ENCODE results near the gene EGR1. TPM values are rescaled to one million over a fixed set of nuclear protein-coding genes. Genes with fewer than 3 reads are reported as not detected.
A peak's percentile ranks its signal among the peaks of the same experiment; 100 is the strongest.

Gene EGR1
- total RNA-seq, 4 donors from 2014 or later = 3.1 to 14.1 (median 8.8) TPM

DNA sequence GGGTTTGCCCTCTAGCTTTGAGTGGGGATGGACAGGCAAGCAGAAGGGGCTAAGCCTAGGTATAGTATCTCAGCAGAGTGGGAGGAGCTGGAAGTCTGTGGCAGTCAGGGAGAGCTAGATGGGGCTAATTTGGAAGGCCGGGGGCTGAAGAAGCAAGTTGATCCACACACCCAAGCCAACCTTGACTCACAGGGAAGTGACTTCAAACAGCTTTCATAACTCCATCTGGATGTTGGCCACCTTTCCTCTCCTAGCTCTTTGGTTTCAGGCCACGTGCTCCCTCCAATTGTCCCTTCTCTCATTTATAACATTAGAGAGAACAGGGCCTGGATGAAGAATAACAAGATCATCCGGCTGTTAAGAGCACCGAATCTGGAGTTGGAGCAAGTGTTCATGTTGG lies 36.8 kb downstream of the EGR1 start:
- Histone ChIP-seq H3K27ac (no peak overlapping the region), H3K4me3 (no peak overlapping the region), H3K9me3 (no peaks in the 10 kb centered on the region), H3K27me3 (no peaks in the 10 kb centered on the region), H3K36me3 (peaks cover 0 to 10% (median 0%) of the 10 kb centered on the region in 3 donors), H3K4me1 (peaks cover 0 to 20% (median 0%) of the 10 kb centered on the region in 4 donors)
- TF ChIP-seq EP300 (IDR thresholded peaks at IDR 0.05) (no peak), POLR2A (IDR thresholded peaks at IDR 0.05) (no peak)
- TF ChIP-seq, protein P1, sequence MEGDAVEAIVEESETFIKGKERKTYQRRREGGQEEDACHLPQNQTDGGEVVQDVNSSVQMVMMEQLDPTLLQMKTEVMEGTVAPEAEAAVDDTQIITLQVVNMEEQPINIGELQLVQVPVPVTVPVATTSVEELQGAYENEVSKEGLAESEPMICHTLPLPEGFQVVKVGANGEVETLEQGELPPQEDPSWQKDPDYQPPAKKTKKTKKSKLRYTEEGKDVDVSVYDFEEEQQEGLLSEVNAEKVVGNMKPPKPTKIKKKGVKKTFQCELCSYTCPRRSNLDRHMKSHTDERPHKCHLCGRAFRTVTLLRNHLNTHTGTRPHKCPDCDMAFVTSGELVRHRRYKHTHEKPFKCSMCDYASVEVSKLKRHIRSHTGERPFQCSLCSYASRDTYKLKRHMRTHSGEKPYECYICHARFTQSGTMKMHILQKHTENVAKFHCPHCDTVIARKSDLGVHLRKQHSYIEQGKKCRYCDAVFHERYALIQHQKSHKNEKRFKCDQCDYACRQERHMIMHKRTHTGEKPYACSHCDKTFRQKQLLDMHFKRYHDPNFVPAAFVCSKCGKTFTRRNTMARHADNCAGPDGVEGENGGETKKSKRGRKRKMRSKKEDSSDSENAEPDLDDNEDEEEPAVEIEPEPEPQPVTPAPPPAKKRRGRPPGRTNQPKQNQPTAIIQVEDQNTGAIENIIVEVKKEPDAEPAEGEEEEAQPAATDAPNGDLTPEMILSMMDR (IDR thresholded peaks at IDR 0.05) = no peak
- WGBS, 2 donors = 65 to 73% methylated on average over 4 of the region's 4 CpGs
- DNase-seq (ENCODE audit: low spot score in 2 of 2) = peak in 1 of 2 donors; percentile 19

DNA sequence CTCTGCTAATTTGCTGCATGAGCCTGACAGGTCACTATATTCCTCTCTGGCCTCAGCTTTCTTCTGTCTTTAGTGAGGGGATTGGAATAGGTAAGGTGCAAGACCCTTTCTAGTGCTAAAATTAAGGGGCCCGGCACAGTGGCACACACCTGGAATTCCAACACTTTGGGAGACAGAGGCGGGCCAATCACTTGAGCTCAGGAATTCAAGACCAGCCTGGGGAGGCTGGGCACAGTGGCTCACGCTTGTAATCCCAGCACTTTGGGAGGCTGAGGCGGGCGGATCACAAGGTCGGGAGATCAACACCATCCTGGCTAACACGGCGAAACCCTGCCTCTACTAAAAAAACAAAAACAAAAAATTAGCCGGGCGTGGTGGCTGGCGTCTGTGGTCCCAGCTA lies 37.2 kb downstream of the EGR1 start:
- TF ChIP-seq EP300 (IDR thresholded peaks at IDR 0.05) (no peak), POLR2A (IDR thresholded peaks at IDR 0.05) (no peak)
- TF ChIP-seq, protein P1 (IDR thresholded peaks at IDR 0.05) = no peak
- Histone ChIP-seq H3K27ac (no peak overlapping the region), H3K27me3 (no peaks in the 10 kb centered on the region), H3K4me1 (peaks cover 0 to 20% (median 0%) of the 10 kb centered on the region in 4 donors), H3K9me3 (no peaks in the 10 kb centered on the region), H3K4me3 (no peak overlapping the region), H3K36me3 (peaks cover 0 to 14% (median 0%) of the 10 kb centered on the region in 3 donors)
- 80 to 83% methylated on average over 11 of the region's 11 CpGs for WGBS, 2 donors
- no peak for DNase-seq (ENCODE audit: low spot score in 2 of 2)

DNA sequence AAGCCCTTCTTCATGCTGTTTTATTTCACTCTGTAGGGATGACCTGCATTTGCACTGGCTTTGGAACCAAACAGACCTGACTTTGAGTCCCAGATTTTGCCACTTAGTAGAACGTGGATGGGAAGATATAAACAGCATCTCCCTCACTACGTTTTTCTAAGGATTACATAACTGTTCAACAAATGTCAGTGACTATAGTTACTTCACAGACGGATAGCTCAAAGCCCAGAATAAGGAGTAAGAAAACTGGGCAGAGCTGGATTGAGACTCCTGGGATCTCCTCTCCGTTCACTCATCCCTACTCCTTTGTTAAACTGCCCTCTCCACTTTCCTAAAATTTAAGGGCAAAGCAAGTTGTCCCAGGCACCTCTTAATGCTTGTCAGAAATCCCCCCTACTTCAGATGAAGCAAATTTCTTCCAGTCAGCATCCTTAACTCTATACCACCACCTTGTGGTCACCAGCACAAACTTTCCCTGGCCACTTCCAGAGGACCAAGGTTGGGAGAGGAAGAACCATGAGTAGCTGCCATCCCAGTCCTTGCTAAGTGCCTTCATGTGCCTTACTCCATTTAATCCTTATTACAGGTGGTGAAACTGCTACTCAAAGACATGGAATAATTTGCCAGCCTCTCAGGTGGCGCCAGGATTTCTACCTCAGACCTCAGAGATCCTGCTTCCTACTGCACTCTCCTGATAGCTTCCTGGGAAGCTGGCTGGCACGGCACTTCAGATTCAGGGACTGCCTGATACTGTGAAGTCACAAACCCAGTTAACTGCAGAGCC lies 38.4 kb downstream of the EGR1 start:
- H3K27ac ChIP-seq = no peak overlapping the region
- H3K36me3 ChIP-seq = peaks cover 0 to 25% (median 5%) of the 10 kb centered on the region in 3 donors
- H3K4me1 ChIP-seq = peaks cover 0 to 20% (median 0%) of the 10 kb centered on the region in 4 donors
- H3K27me3 ChIP-seq = no peaks in the 10 kb centered on the region
- H3K4me3 ChIP-seq = no peak overlapping the region
- peak in 1 of 2 donors; percentile 42 for DNase-seq (ENCODE audit: low spot score in 2 of 2)
- no peak for TF ChIP-seq POLR2A (IDR thresholded peaks at IDR 0.05)
- TF ChIP-seq EP300 (IDR thresholded peaks at IDR 0.05) = no peak
- TF ChIP-seq, protein P1 (IDR thresholded peaks at IDR 0.05) = peak; percentile 61 to 87 (median 66)
- no peaks in the 10 kb centered on the region for H3K9me3 ChIP-seq
- 22 to 26% methylated on average over 6 of the region's 6 CpGs for WGBS, 2 donors

DNA sequence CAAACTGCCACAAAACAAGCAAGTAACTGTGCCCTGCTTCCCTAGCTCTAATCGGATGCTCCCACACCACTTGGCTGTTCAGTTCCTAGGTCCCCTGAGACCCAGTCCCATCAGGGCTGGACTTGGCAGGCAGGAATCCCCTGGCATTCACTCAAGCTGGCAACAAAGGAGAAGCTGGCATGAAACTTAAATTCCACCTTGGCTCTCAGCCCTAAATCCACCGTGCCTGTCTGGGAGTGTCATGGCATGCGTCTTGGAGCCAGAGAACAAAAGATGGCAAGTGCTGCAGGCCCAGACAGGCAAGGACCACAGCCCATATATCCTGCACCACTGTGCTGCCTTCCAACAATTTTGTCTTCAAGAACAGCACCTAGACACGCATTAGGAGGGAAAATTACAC lies 39.5 kb downstream of the EGR1 start:
- H3K4me3 ChIP-seq = no peak overlapping the region
- H3K9me3 ChIP-seq = no peaks in the 10 kb centered on the region
- WGBS, 2 donors = 19 to 30% methylated on average over 4 of the region's 4 CpGs
- peak overlapping the region in 1 of 4 donors; percentile 2 for H3K27ac ChIP-seq
- H3K27me3 ChIP-seq = no peaks in the 10 kb centered on the region
- peaks cover 0 to 20% (median 0%) of the 10 kb centered on the region in 4 donors for H3K4me1 ChIP-seq
- peaks cover 5 to 36% (median 7%) of the 10 kb centered on the region in 3 donors for H3K36me3 ChIP-seq
- TF ChIP-seq, protein P1 (IDR thresholded peaks at IDR 0.05) = no peak
- TF ChIP-seq POLR2A (IDR thresholded peaks at IDR 0.05) = no peak
- no peak for TF ChIP-seq EP300 (IDR thresholded peaks at IDR 0.05)
- no peak for DNase-seq (ENCODE audit: low spot score in 2 of 2)
